Tibial artery (tissue), 4 donors: ENCODE data around the gene MS4A15.

Source experiments
- DNase-seq, 2 donors: peaks; one replicate each; pipeline ENCODE4 v3.0.0-alpha.2; 2019
- H3K27ac ChIP-seq, 2 donors: fragments of 200-600 bp; sonication (generic) in 1 of 2; 1 replicate in 1 of 2; 2 replicates in 1 of 2; pipeline ENCODE4 v1.5.1; 2018 to 2019; ENCODE audit warnings: mild to moderate bottlenecking in 1 of 2
- H3K27me3 ChIP-seq, 2 donors: fragments of 200-600 bp; sonication (generic) in 1 of 2; one replicate each; pipeline versions ENCODE4 v1.5.1 to v1.6.0; 2016 to 2019
- H3K36me3 ChIP-seq, 3 donors: fragments of 200-600 bp; sonication (generic) in 2 of 3; one replicate each; pipeline ENCODE4 v1.5.1; 2016 to 2019; ENCODE audit warnings: mild to moderate bottlenecking in 2 of 3
- H3K4me1 ChIP-seq, 4 donors: fragments of 200-600 bp; sonication (generic) in 2 of 4; 1 replicate in 3 of 4; 2 replicates in 1 of 4; pipeline ENCODE4 v1.5.1; 2016 to 2019
- H3K4me3 ChIP-seq, 2 donors: fragments of 200-600 bp; sonication (generic) in 1 of 2; 1 replicate in 1 of 2; 2 replicates in 1 of 2; pipeline ENCODE4 v1.5.1; 2018 to 2019; ENCODE audit warnings: mild to moderate bottlenecking in 2 of 2
- H3K9me3 ChIP-seq, 3 donors: fragments of 200-600 bp; sonication (generic) in 1 of 3; one replicate each; pipeline ENCODE4 v1.5.1; 2016 to 2019
- CTCF ChIP-seq, 2 experiments: fragments of 200-600 bp in 1 of 2; fragments of 450-650 bp in 1 of 2; IDR thresholded peaks; one replicate each; pipeline ENCODE4 v1.5.1; 2017 to 2019; ENCODE audit warnings: antibody characterized with exemption in 2 of 2, mild to moderate bottlenecking in 1 of 2, moderate library complexity in 1 of 2
- intact Hi-C: fragments of 100-400 bp; cut with DNase I; formaldehyde crosslinking; loops from one replicate; pipeline ENCODE4 v1.15.0; 2023; ENCODE audit warnings: low total_unique reads

The MS4A15 gene

GRCh38 chr11:60777572-60777971 lies 20.9 kb downstream of the MS4A15 start:
- Histone ChIP-seq H3K27ac (no peak overlapping the region), H3K9me3 (no peaks in the 10 kb centered on the region), H3K4me3 (no peak overlapping the region), H3K4me1 (peaks cover 0 to 11% (median 6%) of the 10 kb centered on the region in 4 donors), H3K27me3 (peaks cover 0 to 4% of the 10 kb centered on the region in 2 donors), H3K36me3 (no peaks in the 10 kb centered on the region)
- no peak for DNase-seq
- TF ChIP-seq CTCF (IDR thresholded peaks at IDR 0.05): no peak
- intact Hi-C loops: no loop called here

GRCh38 chr11:60780065-60780464 lies 23.4 kb downstream of the MS4A15 start:
- intact Hi-C loops: no loop called here
- DNase-seq: no peak
- peaks cover 0 to 7% (median 4%) of the 10 kb centered on the region in 4 donors for H3K4me1 ChIP-seq
- TF ChIP-seq CTCF (IDR thresholded peaks at IDR 0.05): no peak
- H3K9me3 ChIP-seq: no peaks in the 10 kb centered on the region
- no peak overlapping the region for H3K4me3 ChIP-seq
- H3K27ac ChIP-seq: no peak overlapping the region
- no peaks in the 10 kb centered on the region for H3K27me3 ChIP-seq
- H3K36me3 ChIP-seq: no peaks in the 10 kb centered on the region

DNA sequence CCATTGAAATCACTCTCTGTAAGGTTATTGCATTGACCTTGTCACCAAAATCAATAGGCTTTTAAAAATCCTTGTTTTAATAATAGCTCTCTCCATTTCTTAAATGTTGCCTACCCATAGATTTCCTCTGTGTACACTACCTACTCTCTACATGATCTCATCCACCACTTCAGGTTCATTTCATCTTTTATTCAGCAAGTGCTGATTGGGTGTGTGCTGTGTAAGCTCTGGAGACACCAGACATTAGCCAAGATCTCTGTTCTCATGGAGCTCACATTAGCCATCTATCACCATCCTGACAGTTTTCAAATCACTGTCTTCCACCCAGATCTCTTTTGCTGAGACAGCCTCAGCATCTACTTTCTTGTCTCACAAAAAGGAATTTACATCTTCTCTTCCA lies 24.1 kb downstream of the MS4A15 start:
- Histone ChIP-seq H3K9me3 (no peaks in the 10 kb centered on the region), H3K4me3 (no peak overlapping the region), H3K4me1 (peaks cover 0 to under 1% (median 0%) of the 10 kb centered on the region in 4 donors), H3K36me3 (no peaks in the 10 kb centered on the region), H3K27ac (no peak overlapping the region), H3K27me3 (no peaks in the 10 kb centered on the region)
- TF ChIP-seq CTCF (IDR thresholded peaks at IDR 0.05): no peak
- intact Hi-C loops: no loop called here
- DNase-seq: no peak

DNA sequence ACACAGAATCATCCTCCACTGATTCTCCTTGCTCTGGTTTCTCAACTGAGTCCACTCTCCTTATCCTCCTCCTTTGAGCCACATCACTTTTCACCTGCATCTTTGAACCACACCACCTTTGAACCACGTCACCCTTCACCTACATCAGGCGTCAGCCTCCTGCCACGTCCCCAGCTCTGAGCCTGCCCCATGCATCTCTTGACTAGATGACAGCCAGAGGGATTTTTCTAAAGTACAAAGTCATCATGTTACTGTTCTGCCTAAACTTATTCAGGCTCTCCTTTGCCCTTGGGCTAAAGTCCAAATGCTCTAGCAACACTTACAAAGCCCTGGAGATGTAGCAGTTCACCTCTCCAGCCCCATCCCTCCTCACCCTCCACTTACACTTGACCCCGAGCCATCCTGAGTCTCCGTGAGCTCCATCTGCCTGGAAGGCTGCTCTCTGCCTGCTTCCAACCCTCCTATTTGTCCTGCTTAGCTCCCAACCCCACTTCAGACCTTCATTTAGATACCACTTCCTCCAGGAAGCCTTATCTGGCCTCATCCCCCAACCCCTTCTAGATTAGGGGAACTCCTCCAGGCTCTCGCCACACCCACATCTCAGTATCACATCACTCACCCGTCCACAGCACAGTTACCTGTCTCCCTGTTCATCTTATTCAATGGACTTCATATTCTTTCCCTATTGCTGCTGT lies 24.8 kb downstream of the MS4A15 start:
- Histone ChIP-seq H3K27ac (no peak overlapping the region), H3K36me3 (no peaks in the 10 kb centered on the region), H3K4me1 (no peaks in the 10 kb centered on the region), H3K9me3 (no peaks in the 10 kb centered on the region), H3K27me3 (no peaks in the 10 kb centered on the region), H3K4me3 (no peak overlapping the region)
- intact Hi-C loops: no loop called here
- DNase-seq: no peak
- no peak for TF ChIP-seq CTCF (IDR thresholded peaks at IDR 0.05)

- no peaks in the 10 kb centered on the region for H3K9me3 ChIP-seq
- H3K27me3 ChIP-seq: no peaks in the 10 kb centered on the region
- no peaks in the 10 kb centered on the region for H3K36me3 ChIP-seq
- TF ChIP-seq CTCF (IDR thresholded peaks at IDR 0.05): no peak
- peaks cover 0 to 3% (median 1%) of the 10 kb centered on the region in 4 donors for H3K4me1 ChIP-seq
- no peak for DNase-seq
- intact Hi-C loops: no loop called here
- no peak overlapping the region for H3K27ac ChIP-seq
- H3K4me3 ChIP-seq: no peak overlapping the region
These were observed 25.3 kb downstream of the MS4A15 start for GRCh38 chr11:60781981-60782316.
